Gastrocnemius medialis (tissue), 4 donors: ENCODE measurements around the gene EPB42.

ENCODE experiments used
- CTCF ChIP-seq, 5 experiments: fragments of 450-650 bp in 3 of 5; fragments of 200-600 bp in 2 of 5; sonication (generic) in 2 of 5; IDR thresholded peaks in 4 of 5; conservative IDR thresholded peaks in 1 of 5; 1 replicate in 4 of 5; 2 replicates in 1 of 5; pipeline ENCODE4 v1.5.1; 2016 to 2019; ENCODE audit warnings: antibody characterized with exemption in 5 of 5, mild to moderate bottlenecking in 3 of 5, moderate library complexity in 3 of 5
- POLR2A ChIP-seq, 2 donors: fragments of 450-650 bp; IDR thresholded peaks; one replicate each; pipeline ENCODE4 v1.6.1; 2017; ENCODE audit warnings: antibody characterized with exemption in 2 of 2, mild to moderate bottlenecking in 2 of 2, moderate library complexity in 2 of 2

- TF ChIP-seq POLR2A (IDR thresholded peaks at IDR 0.05) (no peak), CTCF (IDR thresholded peaks at IDR 0.05 in 4 of 5, conservative IDR thresholded peaks at IDR 0.05 in 1 of 5) (no peak)
Observed at GRCh38 chr15:43229977-43230376, 9.2 kb upstream of the EPB42 start.
